IMR-90 (cell line): ENCODE results near the gene HNRNPR. TPM values are rescaled to one million over a fixed set of nuclear protein-coding genes. Genes with fewer than 3 reads are reported as not detected.

ENCODE experiments used
- ATAC-seq: fragments of 200-7000 bp; cut with Tn5 transposase; 2 replicates; pipeline ENCODE4 v1.9.1; 2020; ENCODE audit warnings: low read depth, mild to moderate bottlenecking, moderate library complexity
- BruUV-seq: library from RNA; stranded (reverse); fragments of 400-500 nt; replicated peaks from 2 replicates; lab custom pipeline; 2021; lab: Mats Ljungman, UMichigan
- CTCF ChIA-PET: fragments of 300-600 bp; formaldehyde crosslinking; extraction: SDS; loops from one replicate; lab custom pipeline; 2021; ENCODE audit warnings: antibody characterized with exemption; lab: Yijun Ruan, JAX
- POLR2A ChIA-PET: fragments of 300-600 bp; sonication (Branson Sonifier 250); formaldehyde crosslinking; loops from one replicate; lab custom pipeline; 2022; ENCODE audit warnings: antibody characterized with exemption; ENCODE audit not compliant: unreplicated experiment; lab: Charles Lee
- DNase-seq: peaks from one replicate; pipeline ENCODE4 v3.0.0; 2013
- H2AFZ ChIP-seq: replicated peaks from 2 replicates; pipeline ENCODE3; 2013; ENCODE audit warnings: low read length, mild to moderate bottlenecking; ENCODE audit not compliant: poor library complexity
- H2AK5ac ChIP-seq: 2 replicates; pipeline ENCODE4 v1.6.1; 2013; ENCODE audit warnings: low read depth, low read length, inconsistent platforms
- H2AK9ac ChIP-seq: replicated peaks from 2 replicates; pipeline ENCODE3; 2013; ENCODE audit warnings: mild to moderate bottlenecking, low read depth, low read length, moderate library complexity; ENCODE audit not compliant: poor library complexity
- H2BK120ac ChIP-seq: 2 replicates; pipeline ENCODE4 v1.6.1; 2013; ENCODE audit warnings: low read depth, low read length, inconsistent platforms
- H2BK15ac ChIP-seq: 3 replicates; pipeline ENCODE4 v1.6.1; 2013; ENCODE audit warnings: low read depth, low read length, inconsistent platforms
- H2BK20ac ChIP-seq: 2 replicates; pipeline ENCODE4 v1.6.1; 2013; ENCODE audit warnings: low read depth, mild to moderate bottlenecking, inconsistent platforms, low read length, moderate library complexity
- H2BK5ac ChIP-seq: 2 replicates; pipeline ENCODE4 v1.6.1; 2013; ENCODE audit warnings: mild to moderate bottlenecking, low read depth, low read length, inconsistent platforms; ENCODE audit not compliant: poor library complexity, severe bottlenecking
- H3K14ac ChIP-seq: replicated peaks from 2 replicates; pipeline ENCODE4 v1.6.1; 2013; ENCODE audit warnings: low read depth, low read length, inconsistent platforms
- H3K18ac ChIP-seq: 2 replicates; pipeline ENCODE4 v1.6.1; 2013; ENCODE audit warnings: low read depth, low read length, control low read depth
- H3K23ac ChIP-seq: 2 replicates; pipeline ENCODE4 v1.6.1; 2013; ENCODE audit warnings: low read depth, low read length, inconsistent platforms
- H3K27ac ChIP-seq: 2 replicates; pipeline ENCODE4 v1.5.1; 2013; ENCODE audit warnings: mild to moderate bottlenecking, control low read depth, low read length; ENCODE audit not compliant: insufficient read depth
- H3K27me3 ChIP-seq: 2 replicates; pipeline ENCODE4 v1.6.1; 2013; ENCODE audit warnings: low read length; ENCODE audit not compliant: control insufficient read depth, insufficient read depth
- H3K36me3 ChIP-seq: 2 replicates; pipeline ENCODE4 v1.6.1; 2013; ENCODE audit warnings: low read length, mixed read lengths; ENCODE audit not compliant: control insufficient read depth, insufficient read depth
- H3K4ac ChIP-seq: 2 replicates; pipeline ENCODE4 v1.6.1; 2013; ENCODE audit warnings: low read depth, low read length, inconsistent platforms
- H3K4me1 ChIP-seq: 2 replicates; pipeline ENCODE4 v1.6.1; 2013; ENCODE audit warnings: low read length, mixed read lengths; ENCODE audit not compliant: control insufficient read depth, insufficient read depth
- H3K4me2 ChIP-seq: 2 replicates; pipeline ENCODE4 v1.6.1; 2013; ENCODE audit warnings: low read depth, mild to moderate bottlenecking, control low read depth, low read length, moderate library complexity
- H3K4me3 ChIP-seq: 2 replicates; pipeline ENCODE4 v1.5.1; 2013; ENCODE audit warnings: low read depth, mild to moderate bottlenecking, control low read depth, low read length, moderate library complexity; ENCODE audit not compliant: insufficient read depth
- H3K56ac ChIP-seq: 2 replicates; pipeline ENCODE4 v1.6.1; 2013; ENCODE audit warnings: low read length, inconsistent platforms; ENCODE audit not compliant: insufficient read depth; ENCODE audit errors: extremely low read depth
- H3K79me1 ChIP-seq, 2 experiments: 2 replicates each; pipeline ENCODE4 v1.6.1; 2013; ENCODE audit warnings: low read length in 2 of 2, inconsistent platforms in 1 of 2, low read depth in 1 of 2
- H3K9ac ChIP-seq: 2 replicates; pipeline ENCODE4 v1.6.1; 2013; ENCODE audit warnings: low read depth, low read length, control low read depth
- H3K9me1 ChIP-seq: 2 replicates; pipeline ENCODE4 v1.6.1; 2013; ENCODE audit warnings: low read length, inconsistent platforms; ENCODE audit not compliant: insufficient read depth
- H3K9me3 ChIP-seq: 2 replicates; pipeline ENCODE4 v1.6.1; 2013; ENCODE audit warnings: low read length; ENCODE audit not compliant: control insufficient read depth, insufficient read depth
- H4K20me1 ChIP-seq: 2 replicates; pipeline ENCODE4 v1.6.1; 2013; ENCODE audit warnings: low read length, inconsistent platforms; ENCODE audit not compliant: insufficient read depth
- H4K5ac ChIP-seq: 2 replicates; pipeline ENCODE4 v1.6.1; 2013; ENCODE audit warnings: mild to moderate bottlenecking, low read depth, low read length, control low read depth
- H4K8ac ChIP-seq, 2 experiments: 2 replicates each; pipeline ENCODE4 v1.6.1; 2013; ENCODE audit warnings: low read depth in 2 of 2, low read length in 2 of 2, control low read depth in 1 of 2, inconsistent platforms in 1 of 2
- H4K91ac ChIP-seq: 2 replicates; pipeline ENCODE4 v1.6.1; 2013; ENCODE audit warnings: low read depth, low read length, inconsistent platforms; ENCODE audit not compliant: insufficient read depth
- CHD1 ChIP-seq: IDR thresholded peaks from 2 replicates; pipeline ENCODE4 v1.6.1; 2012; ENCODE audit warnings: low read depth, low read length, improper control_type of control experiment
- MAZ ChIP-seq: IDR thresholded peaks from 2 replicates; pipeline ENCODE4 v1.6.1; 2012; ENCODE audit warnings: low read depth, mild to moderate bottlenecking, low read length, improper control_type of control experiment, moderate library complexity, borderline replicate concordance
- POLR2A ChIP-seq: IDR thresholded peaks from 2 replicates; pipeline ENCODE4 v1.6.1; 2012; ENCODE audit warnings: mild to moderate bottlenecking, low read depth, low read length
- RAD21 ChIP-seq: IDR thresholded peaks from 2 replicates; pipeline ENCODE4 v1.6.1; 2012; ENCODE audit warnings: low read length, improper control_type of control experiment
- USF2 ChIP-seq: fragments of 150-350 bp; IDR thresholded peaks from 2 replicates; pipeline ENCODE4 v1.6.1; 2017; ENCODE audit warnings: mild to moderate bottlenecking, antibody characterized with exemption, low read length, low read depth
- WGBS, 2 experiments: methylation state at CpG; one replicate each; pipeline versions ENCODE4 v1.1.5 to v1.1.7; 2013; ENCODE audit warnings: missing lambda C conversion rate in 2 of 2; ENCODE audit not compliant: insufficient read length in 1 of 2; ENCODE audit errors: extremely low coverage in 2 of 2; 5-methylcytosine and 5-hydroxymethylcytosine counted together
- dilution Hi-C: fragments of 300-500 bp; cut with HindIII; formaldehyde crosslinking; loops from one replicate; pipeline ENCODE4 v1.14.3; 2018; ENCODE audit warnings: low sequenced_read_pairs; ENCODE audit not compliant: unreplicated experiment
- in situ Hi-C: fragments of 300-500 bp; cut with MboI; formaldehyde crosslinking; loops from 3 replicates; pipeline ENCODE4 v1.14.3; 2019; ENCODE audit warnings: low sequenced_read_pairs, inconsistent platforms, mixed read lengths
- intact Hi-C: fragments of 100-400 bp; cut with micrococcal nuclease; formaldehyde crosslinking; loops from 2 replicates; pipeline ENCODE4 v1.10.0; 2022
- polyA plus RNA-seq, 3 experiments: library from polyadenylated mRNA; depleted of rRNA; stranded (reverse); fragments of >200 nt; gene quantifications; 2 replicates each; pipeline ENCODE4 v1.2.3, GENCODE V29; 2012; ENCODE audit warnings: low replicate concordance in 1 of 3
- total RNA-seq: library from RNA; depleted of rRNA; stranded (reverse); fragments of >200 nt; gene quantifications from 2 replicates; pipeline ENCODE4 v1.2.3, GENCODE V29; 2012
- TF ChIP-seq, protein P1 (sequence below): fragments of 150-350 bp; IDR thresholded peaks from 2 replicates; pipeline ENCODE4 v1.6.1; 2016; ENCODE audit warnings: low read depth, mild to moderate bottlenecking, low read length, moderate library complexity, borderline replicate concordance

Gene HNRNPR
- total and polyA plus RNA-seq, 2 of the 4 experiments (the other 2 are of a cell fraction), result 99.7 to 111 TPM

DNA sequence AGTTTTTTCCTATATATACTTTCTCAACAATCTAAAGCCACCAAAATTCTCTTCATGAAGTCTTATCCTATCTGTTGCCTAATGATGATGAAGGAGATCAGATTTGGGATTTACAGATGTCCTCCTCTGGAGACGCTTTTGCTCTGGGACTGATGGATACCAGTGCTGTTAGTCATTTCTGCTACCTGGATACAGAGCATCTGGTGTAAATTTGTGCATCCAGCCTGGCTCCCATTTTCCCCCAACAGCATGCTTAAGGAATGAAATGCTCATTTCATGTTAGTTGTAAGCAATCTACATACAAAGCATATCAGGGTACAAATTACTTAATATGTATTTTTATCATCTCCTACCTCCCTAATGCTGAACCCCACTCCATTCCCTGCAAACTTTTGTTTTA, 57.7 kb downstream of the HNRNPR start:
- in situ Hi-C loops (no loop called here), dilution Hi-C loops (no loop called here), intact Hi-C loops (no loop called here)
- H2AFZ ChIP-seq, result no peak overlapping the region
- H2BK20ac ChIP-seq, result no peak overlapping the region
- no peak overlapping the region for H4K5ac ChIP-seq
- no peak overlapping the region for H2AK5ac ChIP-seq
- H3K9me1 ChIP-seq, result peaks cover 2% of the 10 kb centered on the region
- no peaks in the 10 kb centered on the region for H3K9me3 ChIP-seq
- ChIA-PET CTCF (no interaction called here), POLR2A (no interaction called here)
- H3K9ac ChIP-seq, result no peak overlapping the region
- DNase-seq, result no peak
- 0 out of 2 replicates have a peak, but pooled peaks cover 4% of the 10 kb centered on the region for H4K20me1 ChIP-seq
- no peak overlapping the region for H3K56ac ChIP-seq
- no peak overlapping the region for H2BK120ac ChIP-seq
- H2BK15ac ChIP-seq, result no peak overlapping the region
- H3K27ac ChIP-seq, result no peak overlapping the region
- WGBS, 2 experiments, result no CpG with 5 or more reads among the region's 1 CpG
- H4K91ac ChIP-seq, result no peak overlapping the region
- TF ChIP-seq CHD1 (no peak), USF2 (no peak), MAZ (no peak), RAD21 (no peak), POLR2A (no peak)
- TF ChIP-seq, protein P1, sequence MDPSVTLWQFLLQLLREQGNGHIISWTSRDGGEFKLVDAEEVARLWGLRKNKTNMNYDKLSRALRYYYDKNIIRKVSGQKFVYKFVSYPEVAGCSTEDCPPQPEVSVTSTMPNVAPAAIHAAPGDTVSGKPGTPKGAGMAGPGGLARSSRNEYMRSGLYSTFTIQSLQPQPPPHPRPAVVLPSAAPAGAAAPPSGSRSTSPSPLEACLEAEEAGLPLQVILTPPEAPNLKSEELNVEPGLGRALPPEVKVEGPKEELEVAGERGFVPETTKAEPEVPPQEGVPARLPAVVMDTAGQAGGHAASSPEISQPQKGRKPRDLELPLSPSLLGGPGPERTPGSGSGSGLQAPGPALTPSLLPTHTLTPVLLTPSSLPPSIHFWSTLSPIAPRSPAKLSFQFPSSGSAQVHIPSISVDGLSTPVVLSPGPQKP, result no peak
- no peak overlapping the region for H3K14ac ChIP-seq
- no peak overlapping the region for H3K18ac ChIP-seq
- H3K79me1 ChIP-seq, result peaks cover 5 to 31% of the 10 kb centered on the region in 2 experiments; a peak in 3 of 4 replicates
- no peak overlapping the region for H4K8ac ChIP-seq
- no TSS peak for BruUV-seq
- no peak overlapping the region for H3K4me2 ChIP-seq
- no peaks in the 10 kb centered on the region for H3K27me3 ChIP-seq
- no peak overlapping the region for H2AK9ac ChIP-seq
- no peak overlapping the region for H3K4ac ChIP-seq
- peaks cover 9% of the 10 kb centered on the region for H3K36me3 ChIP-seq
- no peak overlapping the region for H2BK5ac ChIP-seq
- ATAC-seq, result no peak
- H3K4me1 ChIP-seq, result peaks cover 8% of the 10 kb centered on the region; the same call in 1 of the 2 replicates
- no peak overlapping the region for H3K23ac ChIP-seq
- H3K4me3 ChIP-seq, result no peak overlapping the region
